Cardiac fibroblast (primary cell): ENCODE results near the gene NAAA.

Source experiments
- DNase-seq, 2 donors: peaks; one replicate each; pipeline versions ENCODE4 v3.0.0 to v3.0.0-alpha.2; 2010; ENCODE audit warnings: low read depth in 2 of 2
- H3K4me3 ChIP-seq, 2 donors: replicated peaks in 1 of 2; 1 replicate in 1 of 2; 2 replicates in 1 of 2; pipeline ENCODE4 v1.5.1; 2011; ENCODE audit warnings: low read depth in 2 of 2, low read length in 2 of 2, mild to moderate bottlenecking in 2 of 2, moderate library complexity in 1 of 2
- TF ChIP-seq, protein P1 (sequence below): IDR thresholded peaks from one replicate; pipeline ENCODE4 v1.5.1; 2011; ENCODE audit warnings: low read depth, mild to moderate bottlenecking, low read length, inconsistent platforms

NAAA gene

DNA sequence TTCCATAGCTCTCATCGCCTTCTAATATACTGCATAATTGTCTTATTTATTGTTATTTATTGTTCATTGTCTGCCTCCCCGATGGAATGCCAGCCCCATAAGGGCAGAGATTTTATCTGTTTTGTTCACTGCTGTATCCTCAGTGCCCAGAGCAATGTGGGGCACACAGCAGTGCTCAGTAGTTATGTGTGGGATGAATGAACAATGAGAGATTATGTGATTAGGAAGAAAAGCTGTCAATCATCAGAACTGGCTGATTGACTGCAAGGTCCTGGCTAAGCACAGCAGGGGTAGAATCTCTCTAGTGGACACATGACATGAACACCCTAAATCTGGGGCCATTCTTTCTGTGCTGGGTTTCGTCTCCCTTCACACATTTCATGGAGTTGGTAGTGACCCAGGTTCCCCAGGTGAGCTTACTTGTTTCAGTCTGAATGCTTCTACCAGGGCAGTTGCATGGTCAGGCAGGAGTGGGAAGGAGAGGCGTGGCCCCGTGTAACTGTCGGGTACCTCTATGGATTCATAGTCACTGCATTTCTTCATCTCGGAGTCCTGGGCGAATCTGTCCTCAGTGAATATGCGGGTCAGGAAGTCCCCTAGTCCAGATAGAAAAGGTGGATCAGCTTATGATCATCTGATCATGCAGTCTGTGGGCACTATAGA, 51.1 kb downstream of the NAAA start:
- TF ChIP-seq, protein P1, sequence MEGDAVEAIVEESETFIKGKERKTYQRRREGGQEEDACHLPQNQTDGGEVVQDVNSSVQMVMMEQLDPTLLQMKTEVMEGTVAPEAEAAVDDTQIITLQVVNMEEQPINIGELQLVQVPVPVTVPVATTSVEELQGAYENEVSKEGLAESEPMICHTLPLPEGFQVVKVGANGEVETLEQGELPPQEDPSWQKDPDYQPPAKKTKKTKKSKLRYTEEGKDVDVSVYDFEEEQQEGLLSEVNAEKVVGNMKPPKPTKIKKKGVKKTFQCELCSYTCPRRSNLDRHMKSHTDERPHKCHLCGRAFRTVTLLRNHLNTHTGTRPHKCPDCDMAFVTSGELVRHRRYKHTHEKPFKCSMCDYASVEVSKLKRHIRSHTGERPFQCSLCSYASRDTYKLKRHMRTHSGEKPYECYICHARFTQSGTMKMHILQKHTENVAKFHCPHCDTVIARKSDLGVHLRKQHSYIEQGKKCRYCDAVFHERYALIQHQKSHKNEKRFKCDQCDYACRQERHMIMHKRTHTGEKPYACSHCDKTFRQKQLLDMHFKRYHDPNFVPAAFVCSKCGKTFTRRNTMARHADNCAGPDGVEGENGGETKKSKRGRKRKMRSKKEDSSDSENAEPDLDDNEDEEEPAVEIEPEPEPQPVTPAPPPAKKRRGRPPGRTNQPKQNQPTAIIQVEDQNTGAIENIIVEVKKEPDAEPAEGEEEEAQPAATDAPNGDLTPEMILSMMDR = no peak
- no peak for DNase-seq
- no peak overlapping the region for H3K4me3 ChIP-seq

DNA sequence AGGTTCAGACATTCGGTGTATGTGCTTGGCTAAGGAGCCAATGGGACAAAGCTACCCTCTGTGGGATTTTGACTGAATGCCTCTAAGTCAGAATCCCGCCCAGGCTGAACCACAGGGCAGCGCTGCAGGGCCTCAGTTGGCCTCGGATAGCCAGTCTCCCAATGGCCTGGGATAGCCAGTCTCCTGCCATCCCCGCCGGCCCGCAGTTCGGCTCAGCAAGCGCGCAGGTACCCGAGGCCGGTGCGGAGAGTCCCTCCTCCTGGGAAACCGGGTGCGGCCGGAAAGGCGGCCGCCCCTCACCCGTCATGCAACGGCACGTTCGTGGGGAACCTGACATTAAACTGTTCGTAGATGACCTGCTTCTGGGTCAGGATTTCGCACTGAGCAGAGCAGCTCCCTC, 54.7 kb downstream of the NAAA start:
- no peak overlapping the region for H3K4me3 ChIP-seq
- DNase-seq = no peak
- TF ChIP-seq, protein P1 = no peak

DNA sequence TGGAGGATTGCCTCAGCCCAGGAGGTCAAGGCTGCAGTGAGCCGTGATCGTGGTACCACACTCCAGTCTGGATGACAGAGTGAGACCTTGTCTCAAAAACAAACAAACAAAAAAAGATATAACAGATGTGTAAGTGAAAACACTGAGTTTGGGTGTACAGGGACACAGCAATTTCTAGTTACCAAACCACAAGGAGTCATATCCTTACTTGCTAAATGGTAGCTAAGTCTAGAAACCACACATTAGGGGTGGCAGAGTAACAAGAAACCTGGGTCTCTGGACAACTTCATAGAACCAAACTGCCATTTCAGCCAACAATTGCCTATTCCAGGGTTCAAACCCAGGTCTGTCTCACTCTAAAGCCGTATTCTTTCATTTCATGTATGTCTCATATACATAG, 59.3 kb downstream of the NAAA start:
- TF ChIP-seq, protein P1 = no peak
- no peak overlapping the region for H3K4me3 ChIP-seq
- no peak for DNase-seq

DNA sequence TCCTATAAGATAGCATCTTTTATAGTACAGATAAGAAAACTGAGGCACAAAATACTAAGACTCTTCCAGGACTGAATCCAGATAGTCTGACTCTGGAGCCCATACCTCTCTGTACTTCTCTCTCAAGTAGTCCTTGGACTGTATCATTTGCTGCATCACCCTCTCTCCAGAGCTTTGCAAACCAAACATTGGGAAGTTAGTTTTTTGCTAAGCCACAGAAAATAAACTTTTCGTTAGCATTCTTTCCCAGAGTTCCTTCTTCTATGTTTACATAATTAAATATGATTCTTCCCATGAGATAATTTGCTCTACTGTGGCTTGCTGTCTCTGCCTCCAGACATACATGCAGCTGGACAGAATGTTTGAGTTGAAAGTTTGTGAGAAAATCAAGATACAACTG, 60.5 kb downstream of the NAAA start:
- no peak for DNase-seq
- TF ChIP-seq, protein P1 = no peak
- H3K4me3 ChIP-seq = no peak overlapping the region

DNA sequence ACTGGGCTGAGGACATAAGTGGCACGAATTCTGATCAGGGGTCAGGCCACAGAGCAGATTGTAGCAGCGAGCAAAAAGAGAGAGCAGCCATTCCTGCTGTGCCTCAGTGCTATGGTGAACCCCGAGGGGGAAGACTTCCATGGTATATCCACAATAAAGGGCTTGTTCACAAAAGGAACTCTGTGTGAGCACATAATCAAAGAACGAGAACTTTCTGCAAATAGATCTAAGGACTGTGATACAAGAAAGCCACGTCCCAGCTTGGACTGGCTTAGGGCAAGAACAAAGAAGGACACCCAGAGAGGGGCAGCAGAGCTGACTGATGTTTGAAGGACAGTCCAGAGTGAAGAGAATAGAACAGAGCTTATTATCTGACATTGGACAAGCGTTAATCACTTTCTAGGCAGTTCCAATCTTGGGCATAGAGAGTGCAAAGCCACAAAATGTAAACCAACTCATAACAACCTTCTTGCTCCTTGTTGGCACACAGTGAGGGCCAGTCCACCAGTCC, 62.5 kb downstream of the NAAA start:
- no peak overlapping the region for H3K4me3 ChIP-seq
- TF ChIP-seq, protein P1 = no peak
- DNase-seq = no peak

DNA sequence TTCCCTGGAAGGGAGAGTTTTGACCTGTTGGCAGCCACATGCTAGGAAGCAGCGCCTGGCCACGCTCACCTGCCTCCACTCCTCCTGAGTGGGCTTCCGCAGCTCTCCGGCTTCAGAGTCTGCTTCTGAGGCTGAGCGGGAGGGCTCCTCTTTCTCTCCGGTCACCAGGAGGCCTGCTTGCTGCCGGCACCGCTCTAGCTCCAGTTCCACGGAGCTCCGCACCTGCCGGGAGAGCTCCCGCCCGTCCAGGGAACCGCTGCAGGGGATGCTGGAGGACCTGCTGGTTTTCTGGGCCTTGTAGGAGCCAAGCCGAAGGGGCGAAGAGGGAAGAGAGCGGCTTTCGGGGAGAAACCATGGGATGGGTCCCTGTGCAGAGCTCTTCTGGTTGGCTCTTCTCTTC, 64.6 kb downstream of the NAAA start:
- H3K4me3 ChIP-seq = no peak overlapping the region
- TF ChIP-seq, protein P1 = no peak
- no peak for DNase-seq

DNA sequence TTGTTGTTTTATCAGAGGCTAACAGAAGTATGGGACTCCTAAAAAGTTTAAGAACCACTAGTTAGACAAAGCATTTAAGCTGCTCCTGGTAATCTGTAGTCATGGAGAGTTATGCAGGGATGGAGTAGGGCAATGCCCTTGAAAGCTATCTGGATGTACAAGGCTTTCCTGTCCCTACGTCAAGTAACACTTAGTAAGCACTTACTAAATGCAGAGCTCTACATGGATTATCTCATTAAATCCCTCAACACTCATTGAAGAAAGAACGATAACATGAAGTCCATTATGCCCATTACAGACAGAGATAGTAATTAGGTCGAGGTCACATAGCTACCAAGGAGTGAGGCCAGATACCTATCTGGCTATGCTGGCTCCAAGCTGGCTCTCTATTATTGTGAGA, 71.7 kb downstream of the NAAA start:
- TF ChIP-seq, protein P1 = no peak
- no peak overlapping the region for H3K4me3 ChIP-seq
- no peak for DNase-seq
